D721Med (cell line): ENCODE data around the gene BBOF1.
"Not testable (repeated sequence)": the region's sequence is repeated elsewhere in the genome, so short reads cannot be mapped to it uniquely, and the experiment has no call there.

Source experiments
- DNase-seq: peaks from one replicate; pipeline ENCODE4 v3.0.0; 2011; ENCODE audit warnings: low spot score; ENCODE audit not compliant: insufficient read length
- FAIRE-seq: peaks from 2 replicates; lab custom pipeline; 2011; peaks lifted over from hg19 to GRCh38; lab: Jason Lieb, UNC
- TF ChIP-seq, protein P1 (sequence below): IDR thresholded peaks from 2 replicates; pipeline ENCODE4 v1.5.1; 2012; ENCODE audit warnings: mild to moderate bottlenecking, control low read depth; ENCODE audit not compliant: insufficient read depth; ENCODE audit errors: missing control alignments

The BBOF1 gene, protein sequence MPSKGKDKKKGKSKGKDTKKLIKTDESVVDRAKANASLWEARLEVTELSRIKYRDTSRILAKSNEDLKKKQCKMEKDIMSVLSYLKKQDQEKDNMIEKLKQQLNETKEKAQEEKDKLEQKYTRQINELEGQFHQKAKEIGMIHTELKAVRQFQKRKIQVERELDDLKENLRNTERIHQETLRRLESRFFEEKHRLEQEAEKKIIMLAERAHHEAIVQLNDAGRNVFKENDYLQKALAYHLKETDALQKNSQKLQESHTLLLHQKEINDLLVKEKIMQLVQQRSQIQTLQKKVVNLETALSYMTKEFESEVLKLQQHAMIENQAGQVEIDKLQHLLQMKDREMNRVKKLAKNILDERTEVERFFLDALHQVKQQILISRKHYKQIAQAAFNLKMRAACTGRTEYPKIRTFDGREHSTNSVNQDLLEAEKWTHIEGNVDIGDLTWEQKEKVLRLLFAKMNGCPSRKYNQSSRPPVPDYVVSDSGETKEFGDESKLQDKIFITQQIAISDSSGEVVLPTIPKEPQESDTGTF

DNA sequence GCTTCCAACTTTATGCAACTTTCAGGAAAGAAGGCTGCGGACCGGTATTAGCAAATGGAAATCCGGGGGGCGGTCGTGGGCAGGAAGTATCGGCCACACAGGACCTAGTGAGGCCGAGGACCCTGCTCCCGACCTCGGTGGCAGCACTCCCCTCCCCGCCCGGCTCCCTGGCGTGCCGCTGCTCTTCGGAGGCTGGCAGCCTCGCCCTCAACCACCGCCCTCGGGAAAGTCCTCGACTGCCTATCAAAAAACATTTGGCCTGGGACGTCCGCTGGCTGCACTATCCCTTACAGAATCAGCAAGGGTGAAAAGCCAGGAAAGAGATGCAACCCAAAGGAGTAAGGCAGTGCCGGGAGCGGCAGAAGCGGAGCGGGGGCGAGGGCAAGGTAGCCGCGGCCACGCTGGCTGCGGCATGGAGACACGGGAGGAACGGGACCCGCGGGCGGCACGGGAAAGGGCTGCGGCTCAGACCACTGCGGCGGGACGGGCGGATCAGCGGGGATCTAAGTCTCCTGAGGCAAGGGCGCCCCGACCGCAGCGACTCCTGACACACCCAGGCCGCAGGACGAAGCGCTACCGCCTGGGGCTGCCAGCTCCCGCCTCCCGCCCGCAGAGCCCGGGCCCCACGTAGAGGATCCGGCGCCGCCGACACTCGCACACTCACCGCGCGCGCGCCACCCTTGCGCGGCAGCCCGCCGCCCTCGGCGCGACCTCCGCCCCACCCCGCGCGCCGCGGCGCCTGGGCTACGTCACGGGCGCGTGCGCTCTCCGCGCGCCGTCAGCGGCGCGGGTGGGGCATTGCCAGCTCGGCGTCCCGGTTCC, at the start of gene BBOF1, which contains the start of gene ENTPD5:
TSS of gene BBOF1 (plus strand) at position 764 of the 822 bp plus-strand sequence. CDS start 130 bp downstream, outside the sequence.
TSS of gene ENTPD5 (minus strand) at position 703 of the 822 bp plus-strand sequence. CDS start 31,186 bp downstream, outside the sequence.
- FAIRE-seq (no peak), DNase-seq (peak; percentile 93)
- TF ChIP-seq, protein P1, sequence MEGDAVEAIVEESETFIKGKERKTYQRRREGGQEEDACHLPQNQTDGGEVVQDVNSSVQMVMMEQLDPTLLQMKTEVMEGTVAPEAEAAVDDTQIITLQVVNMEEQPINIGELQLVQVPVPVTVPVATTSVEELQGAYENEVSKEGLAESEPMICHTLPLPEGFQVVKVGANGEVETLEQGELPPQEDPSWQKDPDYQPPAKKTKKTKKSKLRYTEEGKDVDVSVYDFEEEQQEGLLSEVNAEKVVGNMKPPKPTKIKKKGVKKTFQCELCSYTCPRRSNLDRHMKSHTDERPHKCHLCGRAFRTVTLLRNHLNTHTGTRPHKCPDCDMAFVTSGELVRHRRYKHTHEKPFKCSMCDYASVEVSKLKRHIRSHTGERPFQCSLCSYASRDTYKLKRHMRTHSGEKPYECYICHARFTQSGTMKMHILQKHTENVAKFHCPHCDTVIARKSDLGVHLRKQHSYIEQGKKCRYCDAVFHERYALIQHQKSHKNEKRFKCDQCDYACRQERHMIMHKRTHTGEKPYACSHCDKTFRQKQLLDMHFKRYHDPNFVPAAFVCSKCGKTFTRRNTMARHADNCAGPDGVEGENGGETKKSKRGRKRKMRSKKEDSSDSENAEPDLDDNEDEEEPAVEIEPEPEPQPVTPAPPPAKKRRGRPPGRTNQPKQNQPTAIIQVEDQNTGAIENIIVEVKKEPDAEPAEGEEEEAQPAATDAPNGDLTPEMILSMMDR, result no peak

DNA sequence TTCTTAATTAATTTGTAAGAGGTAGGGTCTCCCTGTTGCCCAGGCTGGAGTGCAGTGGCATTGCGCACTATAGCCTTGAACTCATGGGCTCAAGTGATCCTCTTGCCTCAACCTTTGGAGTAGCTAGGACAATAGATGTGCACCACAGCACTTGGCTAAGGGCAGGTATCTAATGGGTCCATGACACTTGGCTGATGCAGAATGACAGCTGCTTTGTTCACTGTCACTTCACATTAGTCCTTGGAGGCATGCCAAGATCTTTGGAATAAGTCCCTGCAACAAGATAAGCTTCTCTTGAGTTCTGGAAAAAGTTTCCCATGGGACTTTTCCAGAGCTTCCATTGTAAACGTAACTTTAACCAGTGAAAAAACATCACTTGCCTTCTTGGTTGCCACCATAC, 45.7 kb upstream of the BBOF1 start:
- no peak for DNase-seq
- no peak for FAIRE-seq
- TF ChIP-seq, protein P1, result no peak

DNA sequence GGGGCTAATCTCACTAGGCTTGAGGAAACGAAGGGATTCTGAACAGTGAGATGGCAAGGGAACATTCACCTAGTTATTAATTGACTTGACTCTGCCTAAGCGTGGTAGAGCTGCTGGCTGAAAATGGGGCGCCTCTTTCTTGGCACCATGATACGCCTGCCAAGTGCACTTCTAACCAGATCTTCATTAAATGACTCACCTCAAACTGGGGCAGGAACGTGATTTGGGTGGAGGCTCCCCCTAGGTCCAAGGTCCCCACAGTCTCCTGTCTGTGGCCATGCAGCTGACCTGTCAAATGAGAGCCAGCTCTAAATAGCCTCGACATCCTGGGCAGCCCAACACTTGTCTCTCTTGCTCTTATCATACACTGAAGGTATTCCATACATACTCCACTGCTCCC, 43.0 kb upstream of the BBOF1 start:
- FAIRE-seq, result no peak
- TF ChIP-seq, protein P1, result no peak
- DNase-seq, result no peak

DNA sequence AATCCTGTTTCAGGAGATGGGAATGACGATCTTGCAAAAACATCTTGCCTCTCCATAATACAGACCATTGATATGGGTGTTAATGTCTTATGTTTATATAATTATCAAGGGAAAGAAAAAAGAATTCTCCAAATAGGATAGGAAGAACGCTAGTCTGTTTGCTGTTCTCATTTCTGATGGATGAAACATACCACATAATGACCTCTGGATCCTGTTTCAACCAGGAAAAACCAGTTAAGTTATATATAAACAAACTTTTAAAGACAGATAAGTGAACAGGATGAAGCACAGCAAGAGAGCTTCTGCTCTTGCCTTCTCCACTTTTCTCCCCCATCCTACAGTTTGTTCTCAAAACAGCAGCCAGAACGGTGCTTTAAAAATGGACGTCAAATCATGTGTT, 41.3 kb upstream of the BBOF1 start:
- FAIRE-seq (no peak), DNase-seq (no peak)
- TF ChIP-seq, protein P1, result no peak

DNA sequence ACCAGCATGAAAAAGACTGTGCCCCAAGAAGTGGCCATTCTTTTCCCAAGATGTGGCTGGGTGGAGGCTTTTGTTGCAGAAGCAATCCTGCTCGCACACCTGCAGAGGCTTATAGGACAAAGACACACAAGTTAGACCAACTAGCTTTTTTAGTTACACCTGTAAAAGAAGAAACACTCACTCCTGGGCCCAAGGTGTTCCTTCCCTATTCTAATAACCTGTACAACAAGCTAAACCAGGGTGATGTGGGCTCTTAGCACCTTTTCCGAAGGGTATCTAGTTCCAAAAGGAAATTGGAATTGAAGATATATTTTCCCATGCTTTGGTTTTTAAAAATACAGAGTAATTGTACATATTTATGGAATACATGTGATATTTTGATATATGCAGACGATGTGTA, 31.1 kb upstream of the BBOF1 start:
- TF ChIP-seq, protein P1, result no peak
- DNase-seq (no peak), FAIRE-seq (no peak)

DNA sequence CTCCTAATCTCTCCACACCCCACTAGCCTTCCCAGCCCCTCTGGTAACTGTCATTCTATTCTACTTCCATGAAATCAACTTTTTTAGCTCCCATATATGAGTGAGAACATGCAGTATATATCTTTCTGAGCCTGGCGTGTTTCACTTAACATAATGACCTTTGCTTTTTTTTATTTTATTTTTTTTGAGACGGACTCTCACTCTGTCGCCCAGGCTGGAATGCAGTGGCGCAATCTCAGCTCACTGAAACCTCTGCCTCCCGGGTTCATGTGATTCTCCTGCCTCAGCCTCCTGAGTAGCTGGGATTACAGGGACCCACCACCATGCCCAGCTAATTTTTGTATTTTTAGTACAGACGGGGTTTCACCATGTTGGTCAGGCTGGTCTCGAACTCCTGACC, 30.5 kb upstream of the BBOF1 start:
- DNase-seq, FAIRE-seq: not testable (repeated sequence)

DNA sequence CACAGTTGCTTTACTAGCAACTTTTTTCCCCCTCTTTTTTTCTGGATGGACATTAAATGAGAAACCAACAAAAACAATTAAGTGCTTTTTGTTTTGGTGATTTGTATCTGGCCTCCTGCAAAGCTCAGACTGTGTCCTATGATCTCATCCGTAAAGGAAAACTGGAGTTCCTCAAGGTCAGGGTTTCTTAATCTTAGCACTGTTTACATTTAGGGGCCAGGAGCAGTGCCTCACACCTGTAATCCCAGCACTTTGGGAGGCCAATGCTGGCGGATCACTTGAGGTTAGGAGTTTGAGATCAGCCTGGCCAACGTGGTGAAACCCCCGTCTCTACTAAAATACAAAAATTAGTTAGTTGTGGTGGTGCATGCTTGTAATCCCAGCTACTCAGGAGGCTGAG, 28.1 kb upstream of the BBOF1 start:
- TF ChIP-seq, protein P1, result no peak
- DNase-seq (no peak), FAIRE-seq (no peak)

DNA sequence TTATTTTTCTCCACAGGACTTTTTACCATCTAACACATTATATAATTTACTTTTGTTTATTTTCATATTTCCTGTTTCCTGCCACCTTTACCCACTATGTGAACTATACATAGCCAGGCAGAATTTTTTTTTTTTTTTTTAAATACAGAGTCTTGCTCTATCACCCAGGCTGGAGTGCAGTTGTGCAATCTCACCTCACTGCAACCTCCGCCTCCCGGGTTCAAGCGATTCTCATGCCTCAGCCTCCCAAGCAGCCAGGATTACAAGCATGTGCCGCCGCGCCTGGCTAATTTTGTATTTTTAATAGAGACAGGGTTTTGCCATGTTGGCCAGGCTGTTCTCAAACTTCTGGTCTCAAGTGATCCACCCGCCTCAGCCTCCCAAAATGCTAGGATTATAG, 24.2 kb upstream of the BBOF1 start:
- not testable (repeated sequence) for FAIRE-seq, DNase-seq
